WTC11 (cell line): ENCODE data around the gene PIK3R6. TPM values are rescaled to one million over a fixed set of nuclear protein-coding genes. Genes with fewer than 3 reads are reported as not detected.
"Not testable (repeated sequence)": the region's sequence is repeated elsewhere in the genome, so short reads cannot be mapped to it uniquely, and the experiment has no call there.

Source experiments
- ATAC-seq: fragments of 200-7000 bp; cut with Tn5 transposase; 2 replicates; pipeline ENCODE4 v1.10.0; 2021; ENCODE audit warnings: mild to moderate bottlenecking, moderate library complexity
- CTCF ChIA-PET: fragments of 300-600 bp; sonication (Branson Sonifier 250); formaldehyde crosslinking; loops from one replicate; lab custom pipeline; 2021; ENCODE audit warnings: antibody characterized with exemption; lab: Charles Lee
- POLR2A ChIA-PET: fragments of 350-600 bp; sonication (Branson Sonifier 250); formaldehyde crosslinking; loops from one replicate; lab custom pipeline; 2021; ENCODE audit warnings: antibody characterized with exemption; lab: Charles Lee
- DNase-seq: peaks from one replicate; pipeline ENCODE4 v3.0.0; 2021; ENCODE audit warnings: low spot score
- H3K27ac Mint-ChIP-seq: 2 replicates; pipeline ENCODE4 v1.8.0; 2021; ENCODE audit warnings: mixed read lengths
- H3K27me3 Mint-ChIP-seq: 2 replicates; pipeline ENCODE4 v1.8.0; 2021; ENCODE audit warnings: low read depth, mild to moderate bottlenecking, moderate library complexity, mixed read lengths
- H3K36me3 Mint-ChIP-seq: 2 replicates; pipeline ENCODE4 v1.8.0; 2021; ENCODE audit warnings: mixed read lengths
- H3K4me1 Mint-ChIP-seq: 2 replicates; pipeline ENCODE4 v1.8.0; 2022; ENCODE audit warnings: mixed read lengths
- H3K4me3 Mint-ChIP-seq: 2 replicates; pipeline ENCODE4 v1.8.0; 2021; ENCODE audit warnings: mild to moderate bottlenecking, moderate library complexity, mixed read lengths
- H3K9me3 Mint-ChIP-seq: 2 replicates; pipeline ENCODE4 v1.8.0; 2021; ENCODE audit warnings: mixed read lengths
- CDX4 ChIP-seq: fragments of 250-450 bp; sonication (Bioruptor Pico); IDR thresholded peaks from 2 replicates; pipeline ENCODE4 v1.9.0; 2021; ENCODE audit warnings: moderate library complexity, mild to moderate bottlenecking, inconsistent platforms, borderline replicate concordance
- CTCF ChIP-seq: fragments of 200-600 bp; IDR thresholded peaks from 2 replicates; pipeline ENCODE4 v1.8.0; 2022; ENCODE audit warnings: antibody characterized with exemption
- EMX1 ChIP-seq: fragments of 250-450 bp; sonication (Bioruptor Pico); IDR thresholded peaks from 2 replicates; pipeline ENCODE4 v1.8.0; 2021; ENCODE audit warnings: mild to moderate bottlenecking
- KAT7 ChIP-seq: sonication (generic); formaldehyde crosslinking; IDR thresholded peaks from 2 replicates; pipeline ENCODE4 v1.8.1; 2023; ENCODE audit warnings: missing genetic modification reagents, mild to moderate bottlenecking, borderline replicate concordance
- NFE2L1 ChIP-seq: sonication (generic); formaldehyde crosslinking; IDR thresholded peaks from 2 replicates; pipeline ENCODE4 v1.8.1; 2023; ENCODE audit warnings: missing genetic modification reagents
- OVOL2 ChIP-seq: fragments of 250-450 bp; sonication (Bioruptor Pico); IDR thresholded peaks from 2 replicates; pipeline ENCODE4 v1.9.0; 2021; ENCODE audit warnings: mild to moderate bottlenecking, borderline replicate concordance
- PRRX2 ChIP-seq: fragments of 250-450 bp; sonication (Bioruptor Pico); IDR thresholded peaks from 2 replicates; pipeline ENCODE4 v1.8.0; 2021; ENCODE audit warnings: mild to moderate bottlenecking
- SMAD3 ChIP-seq: sonication (generic); formaldehyde crosslinking; IDR thresholded peaks from 2 replicates; pipeline ENCODE4 v1.8.0; 2022; ENCODE audit warnings: missing genetic modification reagents, mild to moderate bottlenecking, borderline replicate concordance
- SOX15 ChIP-seq: fragments of 250-450 bp; sonication (Bioruptor Pico); IDR thresholded peaks from 2 replicates; pipeline ENCODE4 v1.9.0; 2021; ENCODE audit warnings: mild to moderate bottlenecking
- ZNF219 ChIP-seq: sonication (generic); formaldehyde crosslinking; IDR thresholded peaks from 2 replicates; pipeline ENCODE4 v1.8.0; 2023; ENCODE audit warnings: missing genetic modification reagents, mild to moderate bottlenecking, borderline replicate concordance
- ZNF263 ChIP-seq: sonication (generic); formaldehyde crosslinking; IDR thresholded peaks from 2 replicates; pipeline ENCODE4 v1.8.1; 2022; ENCODE audit warnings: low read depth, mild to moderate bottlenecking, moderate library complexity, missing genetic modification reagents
- ZNF416 ChIP-seq: fragments of 250-450 bp; sonication (Bioruptor Pico); IDR thresholded peaks from 2 replicates; pipeline ENCODE4 v1.9.0; 2021; ENCODE audit warnings: mild to moderate bottlenecking, inconsistent platforms
- ZNF532 ChIP-seq: fragments of 250-450 bp; sonication (Bioruptor Pico); IDR thresholded peaks from 2 replicates; pipeline ENCODE4 v1.9.0; 2021; ENCODE audit warnings: mild to moderate bottlenecking, borderline replicate concordance
- total RNA-seq: library from RNA; stranded (reverse); gene quantifications from 3 replicates; pipeline ENCODE4 v1.2.3, GENCODE V29; 2021

The PIK3R6 gene
- total RNA-seq, 1 experiment from 2014 or later: 0.15 TPM

- Mint-ChIP-seq H3K27me3 (no peaks in the 10 kb centered on the region; the same call in 1 of the 2 replicates), H3K36me3 (no peaks in the 10 kb centered on the region), H3K4me1 (peaks cover 13% of the 10 kb centered on the region), H3K9me3 (peaks cover 6% of the 10 kb centered on the region), H3K27ac (0 out of 2 replicates have a peak overlapping the region, but pooled peaks have one; percentile 0), H3K4me3 (no peak overlapping the region)
- POLR2A ChIA-PET: no interaction called here
- DNase-seq (no peak), ATAC-seq (no peak)
- CTCF ChIA-PET: interaction anchor here (0.8 to 2.6 kb wide), 9 partner anchors 8 to 713 kb away, joined by 3 to 14 read pairs (median 4); partner anchors contain the start of gene MFSD6L
- TF ChIP-seq CTCF: no peak
- no peak for TF ChIP-seq SMAD3 (CRISPR knock-in tag)
- no peak for TF ChIP-seq CDX4 (CRISPR knock-in tag)
Observed at GRCh38 chr17:8806926-8807550, 60.4 kb downstream of the PIK3R6 start.

GRCh38 chr17:8806253-8806925 lies 61.1 kb downstream of the PIK3R6 start:
- Mint-ChIP-seq H3K4me3 (no peak overlapping the region), H3K9me3 (peaks cover 4% of the 10 kb centered on the region; the same call in 1 of the 2 replicates), H3K4me1 (peaks cover 13% of the 10 kb centered on the region)
- POLR2A ChIA-PET: no interaction called here
- no peak for ATAC-seq
- TF ChIP-seq SOX15 (CRISPR knock-in tag) (no peak), ZNF532 (CRISPR knock-in tag) (no peak), EMX1 (CRISPR knock-in tag) (no peak), NFE2L1 (CRISPR knock-in tag) (no peak), PRRX2 (CRISPR knock-in tag) (no peak), ZNF263 (CRISPR knock-in tag) (no peak), ZNF219 (CRISPR knock-in tag) (no peak), OVOL2 (no peak), ZNF416 (CRISPR knock-in tag) (no peak), KAT7 (CRISPR knock-in tag) (no peak), CDX4 (CRISPR knock-in tag) (no peak)
- TF ChIP-seq, all 79 proteins: peak for 0
- CTCF ChIA-PET: interaction anchor here (0.8 to 8.9 kb wide), 8 partner anchors 15 to 713 kb away, joined by 3 to 132 read pairs (median 4); no protein-coding TSS in a partner anchor
- no peaks in the 10 kb centered on the region for H3K36me3 Mint-ChIP-seq
- DNase-seq: no peak
- no peaks in the 10 kb centered on the region; the same call in 1 of the 2 replicates for H3K27me3 Mint-ChIP-seq
- 0 out of 2 replicates have a peak overlapping the region, but pooled peaks have one; percentile 0 for H3K27ac Mint-ChIP-seq

GRCh38 chr17:8805396-8805795 lies 62.1 kb downstream of the PIK3R6 start:
- peaks cover 13% of the 10 kb centered on the region for H3K4me1 Mint-ChIP-seq
- H3K27me3 Mint-ChIP-seq, H3K9me3 Mint-ChIP-seq, H3K4me3 Mint-ChIP-seq, ATAC-seq, H3K27ac Mint-ChIP-seq, H3K36me3 Mint-ChIP-seq, DNase-seq, POLR2A ChIA-PET: not testable (repeated sequence)
- CTCF ChIA-PET: interaction anchor here (2.0 to 8.9 kb wide), 4 partner anchors 26 to 89 kb away, joined by 7 to 132 read pairs (median 26); no protein-coding TSS in a partner anchor
